Activated naive CD8-positive, alpha-beta T cell (primary cell): ENCODE results near the gene TMEM119.
A peak's percentile ranks its signal among the peaks of the same experiment; 100 is the strongest.
"Not testable (repeated sequence)": the region's sequence is repeated elsewhere in the genome, so short reads cannot be mapped to it uniquely, and the experiment has no call there.

Experiments
- H3K27ac Mint-ChIP-seq: one replicate; pipeline ENCODE4 v1.8.0; 2021; ENCODE audit warnings: mixed read lengths
- H3K27me3 Mint-ChIP-seq: one replicate; pipeline ENCODE4 v1.8.0; 2021; ENCODE audit warnings: mixed read lengths
- H3K36me3 Mint-ChIP-seq: one replicate; pipeline ENCODE4 v1.8.0; 2021; ENCODE audit warnings: mixed read lengths
- H3K4me1 Mint-ChIP-seq: one replicate; pipeline ENCODE4 v1.8.0; 2021; ENCODE audit warnings: low read depth, mixed read lengths
- H3K4me3 Mint-ChIP-seq: one replicate; pipeline ENCODE4 v1.8.0; 2021; ENCODE audit warnings: mild to moderate bottlenecking, mixed read lengths
- H3K9me3 Mint-ChIP-seq: one replicate; pipeline ENCODE4 v1.8.0; 2021; ENCODE audit warnings: low read depth, mixed read lengths

The TMEM119 gene

GRCh38 chr12:108638141-108638827 is 40.4 kb upstream of the TMEM119 start:
- Mint-ChIP-seq H3K4me3 (no peak overlapping the region), H3K27ac (no peak overlapping the region), H3K36me3 (no peaks in the 10 kb centered on the region)

GRCh38 chr12:108637222-108637971 is 39.5 kb upstream of the TMEM119 start:
- H3K27me3 Mint-ChIP-seq, result no peaks in the 10 kb centered on the region
- H3K36me3 Mint-ChIP-seq, result no peaks in the 10 kb centered on the region
- no peaks in the 10 kb centered on the region for H3K9me3 Mint-ChIP-seq
- peaks cover 58% of the 10 kb centered on the region for H3K4me1 Mint-ChIP-seq
- no peak overlapping the region for H3K27ac Mint-ChIP-seq
- no peak overlapping the region for H3K4me3 Mint-ChIP-seq

More at GRCh38 chr12:108638141-108638827, 40.4 kb upstream of the TMEM119 start:
- Mint-ChIP-seq H3K27me3 (no peaks in the 10 kb centered on the region), H3K4me1 (peaks cover 52% of the 10 kb centered on the region), H3K9me3 (no peaks in the 10 kb centered on the region)

GRCh38 chr12:108635997-108636808 is 38.3 kb upstream of the TMEM119 start:
- H3K27ac Mint-ChIP-seq, result peak overlapping the region; percentile 99
- no peaks in the 10 kb centered on the region for H3K27me3 Mint-ChIP-seq
- peak overlapping the region; percentile 96 for H3K4me3 Mint-ChIP-seq
- no peaks in the 10 kb centered on the region for H3K9me3 Mint-ChIP-seq
- H3K36me3 Mint-ChIP-seq, result peaks cover 2% of the 10 kb centered on the region
- H3K4me1 Mint-ChIP-seq, result peaks cover 65% of the 10 kb centered on the region

- Mint-ChIP-seq H3K27me3 (no peaks in the 10 kb centered on the region), H3K4me1 (peaks cover 72% of the 10 kb centered on the region), H3K27ac (peak overlapping the region; percentile 99), H3K4me3 (peak overlapping the region; percentile 96), H3K9me3 (no peaks in the 10 kb centered on the region), H3K36me3 (peaks cover 2% of the 10 kb centered on the region)
These were observed 37.5 kb upstream of the TMEM119 start for GRCh38 chr12:108635201-108635996.

DNA sequence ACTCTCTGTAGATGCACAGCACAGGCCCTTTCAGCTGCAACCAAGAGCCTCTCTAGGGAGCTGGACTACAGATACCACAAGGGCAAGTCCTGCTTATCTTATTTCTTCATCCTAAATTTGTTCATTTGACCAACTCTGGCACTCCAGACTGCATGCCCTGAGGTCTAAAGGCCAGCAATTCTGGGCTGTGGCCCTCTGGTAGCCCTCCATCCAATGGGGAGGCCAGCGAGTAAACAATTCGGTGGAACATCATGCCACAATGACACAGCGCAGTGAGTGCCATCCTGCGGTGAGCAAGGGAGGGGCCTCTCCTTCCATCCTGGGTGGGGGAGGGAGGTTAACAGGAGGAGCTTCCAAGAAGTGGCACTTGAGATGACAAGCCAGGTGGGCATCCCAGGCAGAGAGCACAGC is 36.5 kb upstream of the TMEM119 start:
- H3K27me3 Mint-ChIP-seq, result no peaks in the 10 kb centered on the region

GRCh38 chr12:108633534-108634248 is 35.8 kb upstream of the TMEM119 start, which contains the start of gene SELPLG:
Gene SELPLG, minus strand, starts transcription at chr12:108633894. Its CDS starts 9,587 bp downstream, at chr12:108624307.
- Mint-ChIP-seq H3K4me3 (peak within 1 kb of the TSS; percentile 96), H3K9me3 (no peaks in the 10 kb centered on the region), H3K27ac (peak within 1 kb of the TSS; percentile 99), H3K27me3 (no peaks in the 10 kb centered on the region), H3K4me1 (peaks cover 80% of the 10 kb centered on the region), H3K36me3 (peaks cover 2% of the 10 kb centered on the region)

More for the DNA sequence above, 36.5 kb upstream of the TMEM119 start:
- Mint-ChIP-seq H3K4me1 (peaks cover 75% of the 10 kb centered on the region), H3K36me3 (peaks cover 2% of the 10 kb centered on the region), H3K4me3 (peak overlapping the region; percentile 96), H3K27ac (peak overlapping the region; percentile 99), H3K9me3 (no peaks in the 10 kb centered on the region)

GRCh38 chr12:108633081-108633533 is 35.2 kb upstream of the TMEM119 start:
- Mint-ChIP-seq H3K9me3 (no peaks in the 10 kb centered on the region), H3K27ac (peak overlapping the region; percentile 99), H3K36me3 (peaks cover 2% of the 10 kb centered on the region), H3K4me3 (peak overlapping the region; percentile 96), H3K4me1 (peaks cover 86% of the 10 kb centered on the region), H3K27me3 (no peaks in the 10 kb centered on the region)

- H3K27me3 Mint-ChIP-seq, H3K9me3 Mint-ChIP-seq, H3K36me3 Mint-ChIP-seq: not testable (repeated sequence)
- Mint-ChIP-seq H3K4me1 (peaks cover 83% of the 10 kb centered on the region), H3K4me3 (peak overlapping the region; percentile 96), H3K27ac (peak overlapping the region; percentile 98)
These were observed 33.4 kb upstream of the TMEM119 start for GRCh38 chr12:108631261-108631660.

DNA sequence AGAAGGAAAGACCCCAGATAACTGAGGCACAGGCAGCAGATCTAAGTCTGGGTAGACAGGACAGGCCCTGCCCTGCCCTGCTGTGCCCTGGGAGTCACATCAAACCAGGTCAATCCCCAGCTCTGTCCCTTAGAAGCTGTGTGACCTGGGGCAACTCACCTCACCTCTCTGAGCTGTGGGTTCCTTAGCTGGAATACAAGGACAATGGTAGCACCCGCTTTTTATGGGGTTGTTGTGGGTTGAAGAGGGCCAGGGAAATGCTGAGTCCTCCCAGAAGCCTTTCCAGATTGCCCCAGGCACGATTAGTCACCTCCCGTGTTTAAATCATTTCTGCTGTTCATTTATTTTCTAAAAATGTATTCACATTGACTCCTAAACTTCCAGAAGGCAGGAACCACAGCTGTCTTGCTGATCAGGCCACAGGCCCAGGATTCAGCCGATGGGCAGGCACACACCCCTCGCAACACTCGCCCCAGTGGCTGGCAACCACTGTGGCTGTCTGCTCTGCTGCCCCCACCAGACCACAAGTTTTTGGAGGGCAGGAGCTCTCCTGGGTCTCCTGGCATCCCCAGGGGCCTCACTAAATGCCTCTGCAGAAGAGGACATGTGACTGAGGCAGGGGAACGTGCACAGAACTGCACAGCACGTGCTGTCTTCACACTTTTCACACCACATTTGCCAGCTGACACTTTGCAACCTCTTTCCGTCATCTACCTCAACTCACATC is 32.8 kb upstream of the TMEM119 start:
- H3K4me3 Mint-ChIP-seq, result peak overlapping the region; percentile 96
- H3K4me1 Mint-ChIP-seq, result peaks cover 81% of the 10 kb centered on the region
- H3K27me3 Mint-ChIP-seq, result no peaks in the 10 kb centered on the region
- H3K27ac Mint-ChIP-seq, result peak overlapping the region; percentile 98
- H3K9me3 Mint-ChIP-seq, result no peaks in the 10 kb centered on the region
- peaks cover 2% of the 10 kb centered on the region for H3K36me3 Mint-ChIP-seq

DNA sequence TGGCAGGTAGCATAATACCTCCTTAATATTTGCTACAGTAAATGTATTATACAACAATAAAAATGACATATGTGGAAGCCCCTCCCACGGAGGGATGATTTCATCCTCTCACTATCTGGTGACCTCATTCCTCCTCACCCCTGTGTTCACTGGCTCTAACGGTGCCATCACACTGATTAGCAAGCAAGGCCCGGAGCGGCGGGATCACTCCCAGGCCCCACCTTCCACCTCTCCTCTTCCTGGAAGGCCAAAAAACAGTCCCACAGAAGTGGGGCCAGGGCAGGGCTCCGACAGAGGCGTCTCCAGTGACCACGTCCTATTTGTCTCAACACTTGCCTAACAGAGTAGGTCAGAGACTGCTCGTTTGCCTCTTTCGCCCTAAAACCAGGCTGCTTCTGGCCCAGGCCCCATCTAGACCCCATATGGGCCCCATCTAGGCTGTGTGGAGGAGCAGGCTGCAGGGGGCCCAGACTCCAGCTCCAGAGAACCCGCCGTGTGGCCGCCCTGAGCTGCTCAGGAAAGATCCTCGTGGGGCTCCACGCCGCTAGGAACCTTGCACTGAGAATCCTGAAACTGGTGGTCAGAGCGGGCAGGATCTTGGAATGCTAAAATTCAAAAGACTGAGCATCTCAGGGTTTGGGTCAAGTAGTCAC is 32.1 kb upstream of the TMEM119 start:
- peaks cover 5% of the 10 kb centered on the region for H3K36me3 Mint-ChIP-seq
- H3K9me3 Mint-ChIP-seq, result no peaks in the 10 kb centered on the region
- H3K27ac Mint-ChIP-seq, result peak overlapping the region; percentile 98
- peak overlapping the region; percentile 96 for H3K4me3 Mint-ChIP-seq
- no peaks in the 10 kb centered on the region for H3K27me3 Mint-ChIP-seq
- H3K4me1 Mint-ChIP-seq, result peaks cover 82% of the 10 kb centered on the region

- H3K4me3 Mint-ChIP-seq, result peak overlapping the region; percentile 96
- peaks cover 5% of the 10 kb centered on the region for H3K36me3 Mint-ChIP-seq
These were observed 31.3 kb upstream of the TMEM119 start for GRCh38 chr12:108629151-108629550.

DNA sequence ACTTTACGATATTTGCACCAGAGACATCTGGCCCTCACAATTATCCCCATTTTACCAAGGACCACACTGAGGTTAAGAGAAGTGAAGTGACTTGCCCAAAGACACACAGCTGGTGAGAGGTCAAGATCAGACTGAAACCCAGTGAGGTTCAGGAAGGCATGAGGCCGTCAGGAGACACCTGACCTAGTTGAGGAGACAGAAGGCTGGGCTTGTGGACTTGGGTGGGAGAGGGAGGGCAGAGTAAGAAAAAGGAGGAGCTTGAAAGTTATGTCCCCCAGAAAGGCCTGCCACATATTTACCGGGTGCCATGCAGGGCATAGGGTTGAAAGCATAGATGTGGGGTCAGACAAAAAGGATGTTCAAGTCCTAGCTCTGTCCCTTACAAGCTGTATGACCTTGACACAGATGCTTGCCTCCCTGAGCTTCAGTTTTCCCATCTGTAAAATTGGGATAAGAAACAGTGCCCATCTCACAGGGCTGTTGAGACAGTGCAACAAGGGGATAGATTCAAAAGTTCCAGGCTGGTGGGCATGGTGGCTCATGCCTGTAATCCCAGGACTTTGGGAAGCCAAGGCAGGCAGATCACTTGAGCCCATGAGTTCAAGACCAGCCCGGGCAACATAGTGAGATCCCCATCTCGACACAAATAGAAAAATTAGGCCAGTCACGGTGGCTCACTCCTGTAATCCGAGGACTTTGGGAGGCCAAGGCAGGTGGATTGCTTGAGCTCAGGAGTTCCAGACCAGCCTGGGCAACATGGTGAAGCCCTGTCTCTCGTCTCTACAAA is 29.4 kb upstream of the TMEM119 start:
- H3K9me3 Mint-ChIP-seq, result no peaks in the 10 kb centered on the region
- peaks cover 7% of the 10 kb centered on the region for H3K36me3 Mint-ChIP-seq
- no peaks in the 10 kb centered on the region for H3K27me3 Mint-ChIP-seq

More at GRCh38 chr12:108629151-108629550, 31.3 kb upstream of the TMEM119 start:
- H3K27ac Mint-ChIP-seq, result peak overlapping the region; percentile 98
- H3K9me3 Mint-ChIP-seq, result no peaks in the 10 kb centered on the region
- peaks cover 76% of the 10 kb centered on the region for H3K4me1 Mint-ChIP-seq
- H3K27me3 Mint-ChIP-seq, result no peaks in the 10 kb centered on the region

More for the DNA sequence above, 29.4 kb upstream of the TMEM119 start:
- H3K4me1 Mint-ChIP-seq, result peaks cover 66% of the 10 kb centered on the region
- H3K4me3 Mint-ChIP-seq, result peak overlapping the region; percentile 42
- peak overlapping the region; percentile 98 for H3K27ac Mint-ChIP-seq
